CD4-positive, CD25-positive, alpha-beta regulatory T cell (primary cell): ENCODE measurements around the gene TSHR. TPM values are rescaled to one million over a fixed set of nuclear protein-coding genes. Genes with fewer than 3 reads are reported as not detected.

Experiments used
- ATAC-seq, 2 donors: fragments of 150-1000 bp; cut with Tn5 transposase; one replicate each; pipeline ENCODE4 v1.10.0; 2021; ENCODE audit warnings: low read depth in 2 of 2, moderate number of reproducible peaks in 2 of 2, moderate library complexity in 1 of 2
- DNase-seq, 3 donors: peaks; one replicate each; pipeline versions ENCODE4 v3.0.0 to v3.0.0-alpha.2; 2012 to 2022; ENCODE audit warnings: mixed read lengths in 1 of 3
- H3K27ac ChIP-seq: one replicate; pipeline ENCODE4 v1.7.0; 2013; ENCODE audit warnings: mild to moderate bottlenecking, low read length; ENCODE audit not compliant: insufficient read depth, poor library complexity, severe bottlenecking
- H3K27me3 ChIP-seq: one replicate; pipeline ENCODE4 v1.7.0; 2013; ENCODE audit warnings: low read length; ENCODE audit not compliant: control insufficient read depth, insufficient read depth
- H3K36me3 ChIP-seq: one replicate; pipeline ENCODE4 v1.7.0; 2013; ENCODE audit warnings: mild to moderate bottlenecking, low read length, moderate library complexity; ENCODE audit not compliant: control insufficient read depth, insufficient read depth
- H3K4me1 ChIP-seq: 2 replicates; pipeline ENCODE4 v1.7.0; 2013; ENCODE audit warnings: mild to moderate bottlenecking, low read length; ENCODE audit not compliant: insufficient read depth, control insufficient read depth, poor library complexity, severe bottlenecking
- H3K4me3 ChIP-seq: one replicate; pipeline ENCODE4 v1.7.0; 2013; ENCODE audit warnings: low read depth, mild to moderate bottlenecking, low read length, moderate library complexity
- H3K9me3 ChIP-seq, 2 experiments: 1 replicate in 1 of 2; 2 replicates in 1 of 2; pipeline ENCODE4 v1.7.0; 2013; ENCODE audit warnings: low read length in 2 of 2, mild to moderate bottlenecking in 1 of 2, moderate library complexity in 1 of 2; ENCODE audit not compliant: control insufficient read depth in 2 of 2
- H3K27ac Mint-ChIP-seq, 3 donors: one replicate each; pipeline ENCODE4 v1.8.0; 2020 to 2022; ENCODE audit warnings: mild to moderate bottlenecking in 3 of 3, mixed read lengths in 3 of 3, moderate library complexity in 2 of 3
- H3K27me3 Mint-ChIP-seq: one replicate; pipeline ENCODE4 v1.8.0; 2022; ENCODE audit warnings: mild to moderate bottlenecking, mixed read lengths
- H3K36me3 Mint-ChIP-seq: one replicate; pipeline ENCODE4 v1.8.0; 2020; ENCODE audit warnings: mixed read lengths
- H3K4me1 Mint-ChIP-seq, 4 donors: one replicate each; pipeline ENCODE4 v1.8.0; 2020 to 2022; ENCODE audit warnings: mixed read lengths in 4 of 4, mild to moderate bottlenecking in 1 of 4
- H3K4me3 Mint-ChIP-seq, 4 donors: one replicate each; pipeline ENCODE4 v1.8.0; 2020 to 2022; ENCODE audit warnings: mild to moderate bottlenecking in 4 of 4, mixed read lengths in 4 of 4, moderate library complexity in 3 of 4
- H3K9me3 Mint-ChIP-seq, 7 donors: one replicate each; pipeline ENCODE4 v1.8.0; 2020 to 2022; ENCODE audit warnings: mixed read lengths in 7 of 7, mild to moderate bottlenecking in 3 of 7, moderate library complexity in 2 of 7
- polyA plus RNA-seq, 4 donors: library from polyadenylated mRNA; unstranded; fragments of 300-500 nt; fragmentation: Illumina TruSeq; gene quantifications; one replicate each; pipeline ENCODE4 v1.2.3, GENCODE V29; 2021
- total RNA-seq: library from RNA; stranded (reverse); gene quantifications from one replicate; pipeline ENCODE4 v1.2.3, GENCODE V29; 2022

The TSHR gene
- total and polyA plus RNA-seq, 5 donors from 2014 or later = 4.4 to 19.3 (median 16.0) TPM

DNA sequence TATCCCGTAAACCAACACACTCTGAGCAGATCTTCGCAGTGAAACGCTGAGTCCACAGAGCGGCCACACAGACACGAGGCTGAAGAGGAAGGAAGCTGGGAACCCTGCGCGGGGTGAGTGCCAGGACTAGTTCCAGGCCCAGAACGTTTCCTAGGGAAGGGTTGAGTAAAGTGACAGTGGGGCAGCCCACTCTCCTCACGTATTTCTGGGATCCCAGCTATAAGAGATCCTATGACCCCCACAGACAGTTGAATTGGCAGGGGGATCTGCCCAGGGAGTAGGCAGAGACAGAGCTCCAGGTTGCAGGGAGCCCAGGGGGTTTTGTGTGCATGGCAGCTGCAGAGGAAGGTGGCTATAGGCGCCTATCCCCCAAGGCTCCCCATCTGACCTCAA, 214.3 kb downstream of the TSHR start:
- Mint-ChIP-seq H3K36me3 (no peaks in the 10 kb centered on the region), H3K4me1 (peaks cover 13 to 41% (median 28%) of the 10 kb centered on the region in 4 donors), H3K27ac (peak overlapping the region; percentile 94 to 96 (median 95)), H3K4me3 (peak overlapping the region; percentile 83 to 95 (median 94)), H3K27me3 (no peaks in the 10 kb centered on the region), H3K9me3 (no peaks in the 10 kb centered on the region)
- no peaks in the 10 kb centered on the region for H3K9me3 ChIP-seq
- H3K4me3 ChIP-seq = peak overlapping the region; percentile 79
- H3K27me3 ChIP-seq = no peaks in the 10 kb centered on the region
- peak in 1 of 3 donors; percentile 1 for DNase-seq
- no peaks in the 10 kb centered on the region for H3K36me3 ChIP-seq
- ATAC-seq = peak; percentile 4
- H3K27ac ChIP-seq = peak overlapping the region; percentile 87
- peaks cover 23% of the 10 kb centered on the region for H3K4me1 ChIP-seq

DNA sequence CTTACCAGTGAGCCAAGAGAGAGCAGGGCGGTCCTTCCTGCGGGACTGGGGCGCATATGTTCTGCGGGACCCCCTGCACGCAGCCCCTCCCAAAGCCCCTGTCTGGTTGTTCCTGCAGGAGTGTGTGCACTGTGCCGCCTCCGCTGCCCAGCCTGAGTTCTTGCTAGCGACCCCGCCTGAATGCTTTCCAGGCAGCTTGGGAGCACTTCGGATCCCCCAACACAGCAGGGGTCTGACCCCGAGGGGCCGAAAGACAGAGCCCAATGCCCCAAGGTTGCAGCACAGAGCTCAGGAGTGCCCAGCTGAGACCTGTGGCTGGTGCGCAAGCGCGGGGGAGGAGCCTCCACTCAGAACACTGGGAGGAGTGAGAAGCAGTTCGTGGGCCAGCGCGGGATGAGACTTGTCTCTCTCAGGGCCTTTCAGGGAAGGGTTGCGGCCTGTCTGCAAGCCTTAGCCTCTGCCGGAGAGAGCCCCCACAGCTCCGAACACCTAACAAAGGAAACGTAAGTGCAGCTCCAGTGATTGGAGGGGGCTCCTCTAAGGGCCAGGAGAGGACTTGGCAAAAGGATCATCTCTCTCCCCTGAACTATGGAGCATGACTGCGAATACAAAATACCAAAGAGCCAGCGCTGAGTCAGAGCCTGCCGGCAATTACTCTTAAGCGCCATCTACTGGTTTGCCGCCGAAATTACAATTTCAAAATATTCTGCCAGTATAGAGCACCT, 214.8 kb downstream of the TSHR start:
- no peaks in the 10 kb centered on the region for H3K36me3 Mint-ChIP-seq
- peak; percentile 96 to 97 for ATAC-seq

DNA sequence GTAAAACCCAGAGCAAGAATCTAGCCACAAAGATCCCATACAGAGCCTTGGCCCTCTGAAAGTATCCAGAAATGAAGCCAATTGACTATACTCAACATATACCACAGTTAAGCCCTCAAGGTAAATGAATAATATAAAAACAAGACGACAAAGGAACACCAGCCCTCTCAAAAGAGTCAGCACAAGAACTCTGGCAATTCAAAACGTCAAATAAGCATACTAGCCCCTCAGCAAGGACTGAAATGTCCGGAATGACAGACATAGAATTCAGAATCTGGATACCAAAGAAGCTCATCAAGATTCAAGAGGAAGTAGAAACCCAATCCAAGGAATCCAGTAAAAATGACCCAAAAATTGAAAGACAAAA, 215.4 kb downstream of the TSHR start:
- no peaks in the 10 kb centered on the region for H3K9me3 ChIP-seq
- H3K4me1 ChIP-seq = peaks cover 23% of the 10 kb centered on the region
- no peaks in the 10 kb centered on the region for H3K36me3 ChIP-seq
- DNase-seq (no peak), ATAC-seq (no peak)
- peak overlapping the region; percentile 83 to 95 (median 94) for H3K4me3 Mint-ChIP-seq
- peak overlapping the region; percentile 87 for H3K27ac ChIP-seq
- no peaks in the 10 kb centered on the region for H3K27me3 Mint-ChIP-seq
- peak overlapping the region; percentile 79 for H3K4me3 ChIP-seq
- H3K9me3 Mint-ChIP-seq = no peaks in the 10 kb centered on the region
- no peaks in the 10 kb centered on the region for H3K36me3 Mint-ChIP-seq
- peaks cover 13 to 46% (median 32%) of the 10 kb centered on the region in 4 donors for H3K4me1 Mint-ChIP-seq
- peak overlapping the region; percentile 94 to 96 (median 95) for H3K27ac Mint-ChIP-seq
- no peaks in the 10 kb centered on the region for H3K27me3 ChIP-seq

More for the DNA sequence above, 214.8 kb downstream of the TSHR start:
- H3K27me3 ChIP-seq = no peaks in the 10 kb centered on the region
- H3K27ac ChIP-seq = peak overlapping the region; percentile 87
- H3K4me3 ChIP-seq = peak overlapping the region; percentile 79
- H3K9me3 Mint-ChIP-seq = no peaks in the 10 kb centered on the region
- H3K4me1 ChIP-seq = peaks cover 23% of the 10 kb centered on the region
- peaks cover 13 to 46% (median 32%) of the 10 kb centered on the region in 4 donors for H3K4me1 Mint-ChIP-seq
- no peaks in the 10 kb centered on the region for H3K36me3 ChIP-seq
- H3K4me3 Mint-ChIP-seq = peak overlapping the region; percentile 83 to 95 (median 94)
- peak overlapping the region; percentile 94 to 96 (median 95) for H3K27ac Mint-ChIP-seq
- peak; percentile 81 to 93 (median 91) for DNase-seq
- H3K9me3 ChIP-seq = no peaks in the 10 kb centered on the region
- no peaks in the 10 kb centered on the region for H3K27me3 Mint-ChIP-seq

DNA sequence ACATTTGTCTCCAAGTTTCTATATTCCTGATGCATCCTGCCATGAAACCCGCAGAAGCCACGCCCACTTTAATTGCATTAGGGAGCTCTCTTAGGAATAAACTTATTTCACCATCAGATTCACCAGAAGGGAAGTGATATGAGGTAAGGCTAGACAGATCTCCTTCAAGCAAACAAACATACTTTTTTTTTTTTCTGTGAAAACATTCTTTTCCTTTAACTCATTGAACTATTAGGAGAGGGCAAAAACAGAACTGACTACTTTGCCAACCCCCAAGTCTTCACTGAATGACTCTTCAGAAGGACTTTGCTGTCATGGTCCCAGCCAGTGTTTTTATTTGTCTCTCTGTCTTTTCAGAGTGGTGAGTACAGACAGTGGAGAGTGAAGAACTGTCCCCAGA, 216.9 kb downstream of the TSHR start:
- no peaks in the 10 kb centered on the region for H3K9me3 ChIP-seq
- Mint-ChIP-seq H3K4me1 (peaks cover 24 to 59% (median 42%) of the 10 kb centered on the region in 4 donors), H3K9me3 (no peaks in the 10 kb centered on the region), H3K27me3 (no peaks in the 10 kb centered on the region), H3K36me3 (no peaks in the 10 kb centered on the region), H3K27ac (no peak overlapping the region), H3K4me3 (no peak overlapping the region)
- no peak overlapping the region for H3K4me3 ChIP-seq
- no peak for DNase-seq
- no peaks in the 10 kb centered on the region for H3K36me3 ChIP-seq
- H3K27ac ChIP-seq = no peak overlapping the region
- no peaks in the 10 kb centered on the region for H3K27me3 ChIP-seq
- no peak for ATAC-seq
- H3K4me1 ChIP-seq = peaks cover 36% of the 10 kb centered on the region

DNA sequence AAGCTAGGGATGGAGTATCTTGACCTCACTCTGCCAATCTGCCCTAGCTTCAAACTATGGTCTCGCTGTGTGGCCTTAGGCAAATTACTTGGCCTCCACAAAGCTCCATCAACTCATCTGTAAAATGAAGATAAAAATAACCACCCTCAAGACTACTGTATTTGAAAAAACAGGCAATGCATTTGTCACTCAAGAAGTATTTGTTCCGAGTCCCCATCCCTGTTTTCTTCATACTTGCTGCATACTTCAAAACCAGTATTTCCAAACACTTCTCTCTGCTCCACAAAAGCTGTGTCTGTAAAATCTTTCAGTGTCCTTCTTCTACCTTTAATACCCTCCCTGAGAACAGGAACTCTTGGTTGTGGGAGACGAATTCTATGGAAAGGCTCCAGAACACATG, 217.5 kb downstream of the TSHR start:
- Mint-ChIP-seq H3K4me1 (peaks cover 29 to 64% (median 46%) of the 10 kb centered on the region in 4 donors), H3K4me3 (peak overlapping the region in 1 of 4 donors; percentile 85), H3K9me3 (no peaks in the 10 kb centered on the region), H3K36me3 (no peaks in the 10 kb centered on the region), H3K27ac (peak overlapping the region in 1 of 3 donors; percentile 77), H3K27me3 (no peaks in the 10 kb centered on the region)
- no peaks in the 10 kb centered on the region for H3K36me3 ChIP-seq
- H3K27me3 ChIP-seq = no peaks in the 10 kb centered on the region
- peaks cover 41% of the 10 kb centered on the region for H3K4me1 ChIP-seq
- no peak overlapping the region for H3K27ac ChIP-seq
- no peak for DNase-seq
- H3K9me3 ChIP-seq = no peaks in the 10 kb centered on the region
- H3K4me3 ChIP-seq = no peak overlapping the region
- no peak for ATAC-seq

DNA sequence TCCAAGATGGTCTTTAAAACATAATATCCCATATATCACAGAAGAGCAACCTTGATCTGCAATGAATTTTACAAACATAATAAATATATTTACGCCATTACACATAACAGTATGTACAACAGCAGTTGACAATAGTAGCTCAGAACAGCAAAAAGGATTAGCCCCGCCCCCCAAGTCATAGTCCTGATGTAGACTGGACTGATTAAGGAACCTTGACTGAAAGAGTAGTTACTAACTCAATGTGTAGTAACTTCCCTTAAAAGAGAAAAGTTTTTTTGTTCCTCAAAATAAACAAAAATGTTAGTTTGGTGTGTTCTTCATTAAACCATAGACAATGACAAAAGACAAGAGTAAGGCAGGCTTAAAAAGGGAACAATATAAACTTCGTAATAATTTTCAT, 220.8 kb downstream of the TSHR start:
- Histone ChIP-seq H3K27ac (peak overlapping the region; percentile 75), H3K4me1 (peaks cover 33% of the 10 kb centered on the region), H3K9me3 (no peaks in the 10 kb centered on the region), H3K4me3 (no peak overlapping the region), H3K27me3 (no peaks in the 10 kb centered on the region), H3K36me3 (peaks cover 3% of the 10 kb centered on the region)
- H3K9me3 Mint-ChIP-seq = no peaks in the 10 kb centered on the region
- peaks cover 30 to 57% (median 45%) of the 10 kb centered on the region in 4 donors for H3K4me1 Mint-ChIP-seq
- DNase-seq = no peak
- peak overlapping the region in 2 of 3 donors; percentile 79 to 87 for H3K27ac Mint-ChIP-seq
- H3K36me3 Mint-ChIP-seq = peaks cover 4% of the 10 kb centered on the region
- no peaks in the 10 kb centered on the region for H3K27me3 Mint-ChIP-seq
- peak overlapping the region in 2 of 4 donors; percentile 0 to 24 for H3K4me3 Mint-ChIP-seq
- no peak for ATAC-seq

DNA sequence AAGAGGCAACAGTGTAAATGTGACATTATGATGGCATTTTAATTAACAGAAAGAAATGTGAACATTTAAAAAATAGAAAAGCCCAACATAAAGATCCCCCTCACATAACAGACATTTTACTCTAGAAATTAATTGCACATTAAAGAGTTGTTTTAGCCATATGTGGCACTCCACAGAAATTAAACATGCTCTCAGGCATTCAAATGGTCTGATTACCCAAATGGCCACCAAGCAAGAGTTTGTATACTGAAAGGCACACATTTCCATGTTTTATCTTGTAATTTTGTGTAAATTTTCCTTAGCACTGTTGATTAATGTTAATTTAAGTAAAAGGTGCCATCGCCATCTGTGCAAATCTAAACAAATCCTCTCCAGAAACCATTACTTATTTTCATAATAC, 221.8 kb downstream of the TSHR start:
- H3K27ac ChIP-seq = peak overlapping the region; percentile 75
- no peak for DNase-seq
- peak overlapping the region; percentile 24 to 80 (median 44) for H3K4me3 Mint-ChIP-seq

More for the DNA sequence above, 221.8 kb downstream of the TSHR start:
- Histone ChIP-seq H3K27me3 (no peaks in the 10 kb centered on the region), H3K9me3 (no peaks in the 10 kb centered on the region), H3K4me1 (peaks cover 33% of the 10 kb centered on the region), H3K36me3 (peaks cover 8% of the 10 kb centered on the region), H3K4me3 (peak overlapping the region; percentile 69)
- ATAC-seq = no peak
- Mint-ChIP-seq H3K4me1 (peaks cover 33 to 59% (median 50%) of the 10 kb centered on the region in 4 donors), H3K9me3 (no peaks in the 10 kb centered on the region), H3K27me3 (no peaks in the 10 kb centered on the region), H3K36me3 (peaks cover 10% of the 10 kb centered on the region), H3K27ac (peak overlapping the region; percentile 87 to 89 (median 88))
